K562 (cell line): ENCODE data around the gene SMYD1. TPM values are rescaled to one million over a fixed set of nuclear protein-coding genes. Genes with fewer than 3 reads are reported as not detected.

Source experiments
- ATAC-seq: fragments of 200-7000 bp; cut with Tn5 transposase; 3 replicates; pipeline ENCODE4 v1.9.1; 2020; ENCODE audit warnings: moderate library complexity
- BruUV-seq: library from RNA; stranded (reverse); fragments of 400-500 nt; replicated peaks from 2 replicates; lab custom pipeline; 2021; lab: Mats Ljungman, UMichigan
- CTCF ChIA-PET: fragments of 300-600 bp; formaldehyde crosslinking; extraction: SDS; loops from one replicate; lab custom pipeline; 2021; ENCODE audit warnings: low intra/inter-chr PET ratio; lab: Yijun Ruan, JAX
- POLR2A ChIA-PET: fragments of 300-600, 350-650 bp; sonication (Branson Sonifier 250); formaldehyde crosslinking; extraction: SDS; loops from one replicate; lab custom pipeline; 2021; ENCODE audit warnings: antibody characterized with exemption, inconsistent platforms; lab: Yijun Ruan, JAX
- DNase-seq, 4 experiments: peaks; one replicate each; pipeline versions ENCODE4 v3.0.0 to v3.0.0-alpha.2; 2011 to 2018; ENCODE audit warnings: low spot score in 3 of 4, mixed read lengths in 3 of 4; ENCODE audit errors: extremely low read depth in 1 of 4
- FAIRE-seq: peaks from 2 replicates; lab custom pipeline; 2011; peaks lifted over from hg19 to GRCh38; lab: Jason Lieb, UNC
- H2AFZ ChIP-seq: 2 replicates; pipeline ENCODE4 v1.6.0; 2011; ENCODE audit warnings: low read depth, low read length, control low read depth, inconsistent platforms
- H3K27ac ChIP-seq: fragments of 200-600 bp; 3 replicates; pipeline ENCODE4 v1.8.0; 2011; ENCODE audit warnings: low read depth, mild to moderate bottlenecking, control low read depth, inconsistent platforms, low read length, moderate library complexity, mixed read lengths; ENCODE audit errors: extremely low read depth
- H3K27me3 ChIP-seq, 2 experiments: fragments of 300-600 bp in 1 of 2; 2 replicates in 1 of 2; 3 replicates in 1 of 2; pipeline versions ENCODE4 v1.6.0 to v1.8.0; 2011; ENCODE audit warnings: inconsistent platforms in 2 of 2, low read length in 2 of 2, mild to moderate bottlenecking in 1 of 2, mixed read lengths in 1 of 2, moderate library complexity in 1 of 2; ENCODE audit not compliant: control insufficient read depth in 2 of 2, insufficient read depth in 2 of 2
- H3K36me3 ChIP-seq: fragments of 300-600 bp; 3 replicates; pipeline ENCODE4 v1.8.0; 2011; ENCODE audit warnings: mild to moderate bottlenecking, low read length, inconsistent platforms; ENCODE audit not compliant: control insufficient read depth, insufficient read depth
- H3K4me1 ChIP-seq, 2 experiments: fragments of 200-600 bp in 1 of 2; replicated peaks in 1 of 2; 2 replicates in 1 of 2; 3 replicates in 1 of 2; pipeline versions ENCODE4 v1.5.1 to v1.8.0; 2011; ENCODE audit warnings: inconsistent platforms in 2 of 2, low read length in 2 of 2, mild to moderate bottlenecking in 1 of 2, mixed read lengths in 1 of 2, moderate library complexity in 1 of 2; ENCODE audit not compliant: control insufficient read depth in 2 of 2, insufficient read depth in 2 of 2
- H3K4me2 ChIP-seq: 2 replicates; pipeline ENCODE4 v1.6.1; 2011; ENCODE audit warnings: low read length, control low read depth, inconsistent platforms, mixed read lengths; ENCODE audit not compliant: insufficient read depth
- H3K4me3 ChIP-seq: fragments of 200-600 bp; sonication (generic), shearing (Covaris generic); 2 replicates; pipeline ENCODE4 v1.5.1; 2016; ENCODE audit warnings: control low read depth, inconsistent platforms
- H3K79me2 ChIP-seq: fragments of 200-600 bp; 3 replicates; pipeline ENCODE4 v1.8.0; 2011; ENCODE audit warnings: low read length, inconsistent platforms; ENCODE audit not compliant: control insufficient read depth, insufficient read depth
- H3K9ac ChIP-seq, 2 experiments: 2 replicates each; pipeline versions ENCODE4 v1.6.0 to v1.6.1; 2011; ENCODE audit warnings: low read depth in 2 of 2, low read length in 2 of 2, control low read depth in 1 of 2, inconsistent platforms in 1 of 2, mild to moderate bottlenecking in 1 of 2, mixed read lengths in 1 of 2; ENCODE audit not compliant: insufficient read depth in 1 of 2
- H3K9me1 ChIP-seq: one replicate; pipeline ENCODE4 v1.6.0; 2011; ENCODE audit warnings: inconsistent platforms, mild to moderate bottlenecking, low read length, moderate library complexity; ENCODE audit not compliant: control insufficient read depth, insufficient read depth
- H3K9me3 ChIP-seq: replicated peaks from 2 replicates; pipeline ENCODE4 v1.5.1; 2011; ENCODE audit warnings: low read depth, low read length, inconsistent platforms; ENCODE audit not compliant: control insufficient read depth, insufficient read depth
- H4K20me1 ChIP-seq: replicated peaks from 2 replicates; pipeline ENCODE4 v1.6.1; 2011; ENCODE audit warnings: low read length, inconsistent platforms, mixed read lengths; ENCODE audit not compliant: control insufficient read depth, insufficient read depth
- ADNP ChIP-seq: fragments of 200-800 bp; sonication (Bioruptor generic); IDR thresholded peaks from 2 replicates; pipeline ENCODE4 v1.6.1; 2016; ENCODE audit warnings: missing genetic modification characterization, missing compliant biosample characterization
- BRF1 ChIP-seq: IDR thresholded peaks from 3 replicates; pipeline ENCODE4 v1.6.1; 2011; ENCODE audit warnings: borderline replicate concordance, mild to moderate bottlenecking; ENCODE audit not compliant: insufficient read length; ENCODE audit errors: extremely low read depth
- CBFA2T2 ChIP-seq: fragments of 450-650 bp; conservative IDR thresholded peaks from 2 replicates; pipeline ENCODE4 v1.6.1; 2017; ENCODE audit warnings: mild to moderate bottlenecking
- HEY1 ChIP-seq: fragments of 250-450 bp; sonication (Bioruptor Pico); IDR thresholded peaks from 2 replicates; pipeline ENCODE4 v1.5.0; 2020; ENCODE audit warnings: mild to moderate bottlenecking, moderate library complexity, borderline replicate concordance
- HNRNPL ChIP-seq: fragments of 200-400 bp; formaldehyde crosslinking; IDR thresholded peaks from 2 replicates; pipeline ENCODE4 v1.6.1; 2017; ENCODE audit warnings: low read depth, mild to moderate bottlenecking, low read length
- KLF1 ChIP-seq: fragments of 450-650 bp; IDR thresholded peaks from 2 replicates; pipeline ENCODE4 v1.6.1; 2016; ENCODE audit warnings: missing genetic modification characterization, missing compliant biosample characterization
- MAZ ChIP-seq, 2 experiments: fragments of 450-650 bp in 1 of 2; sonication (generic) in 1 of 2; formaldehyde crosslinking; IDR thresholded peaks in 1 of 2; conservative IDR thresholded peaks in 1 of 2; 2 replicates each; pipeline versions ENCODE4 v1.4.0 to v1.5.0; 2020; ENCODE audit warnings: mild to moderate bottlenecking in 1 of 2, missing genetic modification reagents in 1 of 2
- MYNN ChIP-seq, 2 experiments: sonication (generic); formaldehyde crosslinking in 1 of 2; IDR thresholded peaks; 2 replicates each; pipeline versions ENCODE4 v1.5.0 to v1.6.1; 2016 to 2020; ENCODE audit warnings: antibody characterized with exemption in 1 of 2, missing genetic modification reagents in 1 of 2
- POU5F1 ChIP-seq: fragments of 150-350 bp; IDR thresholded peaks from 2 replicates; pipeline ENCODE4 v1.6.1; 2014; ENCODE audit warnings: borderline replicate concordance, low read length, low read depth, mild to moderate bottlenecking; ENCODE audit not compliant: partially characterized antibody
- RBM17 ChIP-seq: fragments of 200-400 bp; formaldehyde crosslinking; IDR thresholded peaks from 2 replicates; pipeline ENCODE4 v1.6.1; 2017; ENCODE audit warnings: low read depth, mild to moderate bottlenecking, low read length, borderline replicate concordance
- SIN3A ChIP-seq, 2 experiments: fragments of 150-350 bp in 1 of 2; IDR thresholded peaks; 2 replicates each; pipeline ENCODE4 v1.6.1; 2011 to 2016; ENCODE audit warnings: borderline replicate concordance in 2 of 2, low read depth in 2 of 2, low read length in 2 of 2, mild to moderate bottlenecking in 2 of 2, moderate library complexity in 2 of 2; ENCODE audit not compliant: control insufficient read depth in 1 of 2
- SMARCB1 ChIP-seq: IDR thresholded peaks from 2 replicates; pipeline ENCODE4 v1.6.1; 2011; ENCODE audit warnings: improper control_type of control experiment, low read depth; ENCODE audit not compliant: insufficient read length
- TFAM ChIP-seq: fragments of 250-450 bp; sonication (Bioruptor Pico); conservative IDR thresholded peaks from 2 replicates; pipeline ENCODE4 v1.5.0; 2021; ENCODE audit warnings: mild to moderate bottlenecking, moderate library complexity
- ZNF395 ChIP-seq: fragments of 200-800 bp; sonication (Bioruptor generic); IDR thresholded peaks from 2 replicates; pipeline ENCODE4 v1.6.1; 2017; ENCODE audit warnings: missing genetic modification characterization, missing compliant biosample characterization
- WGBS: fragments of 100-300 bp; shearing (Covaris generic); methylation state at CpG from one replicate; pipeline ENCODE4 v1.1.6; 2016; ENCODE audit warnings: low coverage, mixed read lengths; ENCODE audit not compliant: insufficient coverage; ENCODE audit errors: missing lambda C conversion rate; 5-methylcytosine and 5-hydroxymethylcytosine counted together
- in situ Hi-C: fragments of 300-500 bp; cut with MboI; formaldehyde crosslinking; loops from 4 replicates; pipeline ENCODE4 v1.15.0; 2018; ENCODE audit warnings: inconsistent platforms, mixed read lengths
- intact Hi-C: fragments of 100-400 bp; cut with micrococcal nuclease; formaldehyde crosslinking; loops from 2 replicates; pipeline ENCODE4 v1.14.2; 2022
- polyA plus RNA-seq, 8 experiments: library from polyadenylated mRNA; depleted of rRNA in 4 of 8; stranded (reverse) in 5 of 8; unstranded in 3 of 8; fragments of >200 nt; fragmentation: Nextera tagmentation in 2 of 8; fragmentation: Illumina TruSeq in 1 of 8; extraction: Ambion mirVana in 2 of 8; extraction: Trizol in 1 of 8; gene quantifications; 2 replicates each; pipeline versions ENCODE4 v1.2.1 to v1.2.3, GENCODE V29; 2011 to 2014; ENCODE audit warnings: inconsistent platforms in 1 of 8, missing spikeins in 1 of 8
- total RNA-seq, 7 experiments: library from RNA; depleted of rRNA in 6 of 7; stranded (reverse); fragments of >200 nt in 6 of 7; fragmentation: Illumina TruSeq in 2 of 7; extraction: Trizol in 2 of 7; gene quantifications; 2 replicates each; pipeline versions ENCODE4 v1.2.1 to v1.2.3, GENCODE V29; 2011 to 2021; ENCODE audit warnings: low replicate concordance in 1 of 7
- TF ChIP-seq, protein P1 (sequence below): sonication (generic); formaldehyde crosslinking; IDR thresholded peaks from 2 replicates; pipeline ENCODE4 v1.8.1; 2022; ENCODE audit warnings: missing genetic modification reagents
- TF ChIP-seq, protein P2 (sequence below): fragments of 450-650 bp; formaldehyde crosslinking; conservative IDR thresholded peaks from 2 replicates; pipeline ENCODE4 v1.4.0; 2022; ENCODE audit warnings: mild to moderate bottlenecking, missing genetic modification characterization

The SMYD1 gene
- total and polyA plus RNA-seq, 9 of the 15 experiments (the other 6 are each of a cell fraction or from before 2014, with no cell fraction given), result not detected

GRCh38 chr2:88027697-88028389 lies 39.8 kb upstream of the SMYD1 start:
- 58% methylated on average over 10 of the region's 10 CpGs for whole genome bisulfite sequencing
- in situ Hi-C loops, result no loop called here
- no peak overlapping the region for H3K27ac ChIP-seq
- no peaks in the 10 kb centered on the region for H4K20me1 ChIP-seq
- H3K9me1 ChIP-seq, result no peaks in the 10 kb centered on the region
- no peak overlapping the region for H2AFZ ChIP-seq
- no peaks in the 10 kb centered on the region for H3K27me3 ChIP-seq
- no TSS peak for BruUV-seq
- TF ChIP-seq SMARCB1 (no peak), BRF1 (no peak), POU5F1 (no peak), SIN3A (IDR thresholded peaks at IDR 0.05; ENCODE audit: borderline replicate concordance in 2 of 2, control insufficient read depth in 1 of 2, low read depth in 2 of 2, low read length in 2 of 2) (no peak), ADNP (no peak), MYNN (IDR thresholded peaks at IDR 0.05) (no peak), MYNN (CRISPR knock-in tag; IDR thresholded peaks at IDR 0.05) (no peak), MAZ (CRISPR knock-in tag; conservative IDR thresholded peaks at IDR 0.05 in 1 of 2, IDR thresholded peaks at IDR 0.05 in 1 of 2) (no peak), HEY1 (CRISPR knock-in tag) (no peak), TFAM (no peak), RBM17 (no peak), KLF1 (no peak), ZNF395 (CRISPR knock-in tag) (no peak), HNRNPL (no peak), CBFA2T2 (no peak)
- TF ChIP-seq, protein P1, sequence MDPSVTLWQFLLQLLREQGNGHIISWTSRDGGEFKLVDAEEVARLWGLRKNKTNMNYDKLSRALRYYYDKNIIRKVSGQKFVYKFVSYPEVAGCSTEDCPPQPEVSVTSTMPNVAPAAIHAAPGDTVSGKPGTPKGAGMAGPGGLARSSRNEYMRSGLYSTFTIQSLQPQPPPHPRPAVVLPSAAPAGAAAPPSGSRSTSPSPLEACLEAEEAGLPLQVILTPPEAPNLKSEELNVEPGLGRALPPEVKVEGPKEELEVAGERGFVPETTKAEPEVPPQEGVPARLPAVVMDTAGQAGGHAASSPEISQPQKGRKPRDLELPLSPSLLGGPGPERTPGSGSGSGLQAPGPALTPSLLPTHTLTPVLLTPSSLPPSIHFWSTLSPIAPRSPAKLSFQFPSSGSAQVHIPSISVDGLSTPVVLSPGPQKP (CRISPR knock-in tag), result no peak
- TF ChIP-seq, protein P2, sequence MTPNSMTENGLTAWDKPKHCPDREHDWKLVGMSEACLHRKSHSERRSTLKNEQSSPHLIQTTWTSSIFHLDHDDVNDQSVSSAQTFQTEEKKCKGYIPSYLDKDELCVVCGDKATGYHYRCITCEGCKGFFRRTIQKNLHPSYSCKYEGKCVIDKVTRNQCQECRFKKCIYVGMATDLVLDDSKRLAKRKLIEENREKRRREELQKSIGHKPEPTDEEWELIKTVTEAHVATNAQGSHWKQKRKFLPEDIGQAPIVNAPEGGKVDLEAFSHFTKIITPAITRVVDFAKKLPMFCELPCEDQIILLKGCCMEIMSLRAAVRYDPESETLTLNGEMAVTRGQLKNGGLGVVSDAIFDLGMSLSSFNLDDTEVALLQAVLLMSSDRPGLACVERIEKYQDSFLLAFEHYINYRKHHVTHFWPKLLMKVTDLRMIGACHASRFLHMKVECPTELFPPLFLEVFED (CRISPR knock-in tag), result no peak
- no peaks in the 10 kb centered on the region for H3K9me3 ChIP-seq
- intact Hi-C loops, result no loop called here
- H3K4me3 ChIP-seq, result no peak overlapping the region
- ChIA-PET CTCF (no interaction called here), POLR2A (interaction anchor here (1.4 to 1.5 kb wide), 2 partner anchors 12 kb away, joined by 5 to 6 read pairs; partner anchors contain the start of gene RNU2-63P)
- H3K4me1 ChIP-seq, result peaks cover 0 to 4% of the 10 kb centered on the region in 2 experiments; a peak in 1 of 5 replicates
- no peaks in the 10 kb centered on the region for H3K36me3 ChIP-seq
- ATAC-seq (no peak), FAIRE-seq (peak; percentile 11), DNase-seq (no peak)
- H3K4me2 ChIP-seq, result no peak overlapping the region
- no peaks in the 10 kb centered on the region for H3K79me2 ChIP-seq
- H3K9ac ChIP-seq, result no peak overlapping the region
